HG02571 (cell line): Measurements from ENCODE around the gene SDC4.

ENCODE experiments used
- ATAC-seq: cut with Tn5 transposase; IDR thresholded peaks from one replicate; pipeline ENCODE4 v1.9.1; 2021; ENCODE audit warnings: mild to moderate bottlenecking, moderate library complexity; ENCODE audit not compliant: unreplicated experiment

Gene SDC4

DNA sequence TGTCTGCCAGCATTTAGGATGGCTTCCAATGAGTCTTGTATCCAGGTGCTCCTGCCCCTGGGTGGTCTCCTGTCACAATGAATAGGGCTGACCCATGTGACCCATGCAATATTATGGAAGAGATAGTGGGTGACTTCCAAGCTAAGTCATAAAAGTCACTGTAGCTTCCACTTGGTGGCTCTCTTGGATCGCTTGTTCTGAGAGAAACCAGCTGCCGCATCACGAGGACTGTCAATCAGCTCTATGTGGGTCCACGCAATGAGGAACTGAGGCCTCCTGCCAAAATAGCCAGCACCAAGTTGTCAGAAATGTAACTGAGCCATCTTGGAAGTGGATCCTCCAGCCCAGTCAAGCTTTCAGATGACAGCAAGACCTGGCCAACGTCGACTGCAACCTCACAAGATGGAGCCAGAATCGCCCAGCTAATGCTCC lies 25.3 kb downstream of the SDC4 start:
- ATAC-seq = no peak

DNA sequence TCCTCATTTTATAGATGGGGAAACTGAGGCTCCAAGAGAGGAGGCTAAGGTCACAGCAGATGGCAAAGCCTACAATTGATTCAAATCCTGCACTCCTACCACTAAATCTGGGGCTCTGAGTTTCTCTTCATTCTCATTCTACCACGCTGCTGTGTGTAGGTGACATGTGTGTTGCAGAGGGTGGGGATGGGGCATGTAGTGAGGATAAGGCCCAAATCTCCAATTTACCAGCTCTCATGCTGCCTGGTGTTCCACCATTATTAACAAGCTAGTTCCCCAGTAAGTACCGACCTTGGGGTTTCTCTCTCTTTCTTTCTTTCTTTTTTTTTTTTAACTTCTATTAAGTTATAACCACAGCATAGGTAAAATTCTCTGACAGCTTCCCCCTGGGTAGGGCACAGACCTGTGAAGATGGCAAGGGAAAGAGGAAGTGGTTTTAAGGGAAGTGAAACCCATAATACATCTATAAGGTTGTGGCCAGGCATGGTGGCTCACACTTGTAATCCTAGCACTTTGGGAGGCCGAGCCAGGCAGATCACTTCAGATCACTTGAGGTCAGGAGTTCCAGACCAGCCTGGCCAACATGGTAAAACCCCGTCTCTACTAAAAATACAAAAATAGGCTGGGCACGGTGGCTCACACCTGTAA lies 27.2 kb downstream of the SDC4 start:
- no peak for ATAC-seq

DNA sequence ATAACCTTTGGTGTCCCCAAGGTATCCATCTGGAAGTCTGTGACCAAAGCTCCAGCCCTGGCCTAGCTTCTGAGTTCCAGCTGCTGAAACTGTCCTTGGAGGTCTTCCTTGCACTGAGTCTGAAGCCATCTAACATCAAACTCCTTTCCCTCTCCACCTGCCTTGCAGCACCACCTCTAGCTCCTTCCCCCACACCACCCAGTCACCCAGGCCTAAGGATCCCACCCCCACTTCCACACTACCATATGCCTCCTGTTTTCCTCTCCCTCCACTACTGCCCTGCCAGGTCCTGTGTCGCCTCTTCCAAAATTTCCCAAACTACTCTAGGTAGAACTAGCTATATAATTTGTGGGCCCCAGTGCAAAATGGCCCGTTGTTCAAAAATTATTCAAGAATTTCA lies 29.3 kb downstream of the SDC4 start:
- ATAC-seq = no peak

- ATAC-seq = no peak
Observed at GRCh38 chr20:45318386-45318939, 29.8 kb downstream of the SDC4 start.

DNA sequence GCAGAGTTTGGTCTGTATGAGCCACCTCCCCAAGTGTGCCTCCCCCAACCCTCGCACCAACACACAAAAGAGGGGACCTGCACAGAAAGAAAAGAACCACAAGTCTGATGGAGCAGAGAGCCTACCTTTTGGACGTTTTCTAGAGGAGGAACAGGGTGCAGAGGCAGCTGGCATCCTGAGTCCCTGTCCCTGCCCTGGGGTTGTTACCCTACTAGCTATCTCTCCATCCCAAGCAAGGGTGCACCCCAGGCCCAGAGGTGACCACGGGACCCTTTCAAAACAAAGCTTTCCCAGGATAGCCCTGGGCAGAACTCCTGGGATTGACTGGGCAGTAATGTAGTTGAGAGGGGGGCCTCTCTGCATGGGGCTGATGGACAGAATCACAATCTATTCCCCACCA lies 30.4 kb downstream of the SDC4 start:
- no peak for ATAC-seq

DNA sequence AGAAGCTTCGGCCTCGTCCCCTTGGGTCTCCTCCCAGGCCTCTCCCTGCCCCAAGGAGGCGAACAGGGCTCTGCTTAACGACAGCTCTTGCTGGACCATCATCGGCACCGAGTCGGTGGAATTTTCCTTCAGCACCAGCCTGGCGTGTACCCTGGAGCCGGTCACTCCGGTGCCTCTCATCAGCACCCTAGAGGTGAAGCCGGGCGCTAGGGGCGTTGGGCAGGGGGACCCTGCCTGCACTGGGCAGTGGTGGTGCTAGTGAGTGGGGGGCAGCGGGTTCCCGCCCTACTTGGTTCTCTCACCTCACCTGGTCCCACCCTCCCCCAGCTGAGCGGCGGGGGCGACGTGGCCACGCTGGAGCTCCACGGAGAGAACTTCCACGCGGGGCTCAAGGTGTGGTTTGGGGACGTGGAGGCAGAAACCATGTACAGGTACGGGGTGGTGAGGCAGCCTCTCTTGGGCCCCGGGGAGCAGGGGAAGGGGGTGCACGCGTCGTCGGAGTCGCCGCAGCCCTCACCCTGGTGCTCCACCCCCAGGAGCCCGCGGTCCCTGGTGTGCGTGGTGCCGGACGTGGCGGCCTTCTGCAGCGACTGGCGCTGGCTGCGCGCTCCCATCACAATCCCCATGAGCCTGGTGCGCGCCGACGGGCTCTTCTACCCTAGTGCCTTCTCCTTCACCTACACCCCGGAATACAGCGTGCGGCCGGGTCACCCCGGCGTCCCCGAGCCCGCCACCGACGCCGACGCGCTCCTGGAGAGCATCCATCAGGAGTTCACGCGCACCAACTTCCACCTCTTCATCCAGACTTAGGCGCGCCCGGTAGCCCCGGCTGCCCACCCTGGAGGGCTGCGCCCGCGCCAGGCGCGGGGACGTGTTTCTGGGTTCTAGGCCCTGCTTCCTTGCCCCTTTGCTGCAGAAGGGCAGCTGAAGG lies 31.8 kb downstream of the SDC4 start:
- ATAC-seq = no peak

DNA sequence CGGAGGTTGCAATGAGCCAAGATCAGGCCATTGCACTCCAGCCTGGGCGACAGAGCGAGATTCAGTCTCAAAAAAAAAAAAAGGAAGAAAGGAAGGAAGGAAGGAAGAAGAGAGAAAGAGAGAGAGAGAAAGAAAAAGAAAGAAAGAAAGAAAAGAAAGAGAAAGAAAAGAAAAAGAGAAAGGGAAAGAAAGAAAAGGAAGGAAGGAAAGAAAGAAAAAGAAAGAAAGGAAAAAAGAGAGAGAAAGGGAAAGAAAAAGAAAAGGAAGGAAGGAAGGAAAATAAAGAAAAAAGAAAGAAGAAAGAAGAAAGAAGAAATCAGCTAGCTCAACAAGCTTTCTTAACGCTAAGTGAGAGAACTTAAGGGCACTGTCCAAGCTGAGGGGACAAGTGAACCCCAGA lies 32.6 kb downstream of the SDC4 start:
- ATAC-seq = no peak

DNA sequence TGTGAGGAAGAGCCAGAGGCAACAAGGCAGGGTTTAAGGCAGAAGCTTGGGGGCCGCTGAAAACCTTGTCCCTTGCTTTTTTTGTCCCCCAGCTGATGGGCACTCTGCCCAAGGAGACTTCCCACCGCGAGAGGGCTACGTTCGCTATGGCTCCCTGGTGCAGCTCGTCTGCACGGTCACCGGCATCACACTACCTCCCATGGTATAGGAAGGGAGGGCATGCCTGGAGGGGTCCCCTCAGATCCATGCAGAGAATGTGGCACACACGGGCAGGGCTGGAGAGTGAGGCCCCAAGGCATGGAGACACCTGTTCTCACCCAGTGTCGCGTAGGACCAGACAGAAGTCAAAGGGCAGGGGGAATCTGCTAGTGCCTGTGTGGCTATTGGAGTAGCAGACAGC lies 34.3 kb downstream of the SDC4 start:
- no peak for ATAC-seq

DNA sequence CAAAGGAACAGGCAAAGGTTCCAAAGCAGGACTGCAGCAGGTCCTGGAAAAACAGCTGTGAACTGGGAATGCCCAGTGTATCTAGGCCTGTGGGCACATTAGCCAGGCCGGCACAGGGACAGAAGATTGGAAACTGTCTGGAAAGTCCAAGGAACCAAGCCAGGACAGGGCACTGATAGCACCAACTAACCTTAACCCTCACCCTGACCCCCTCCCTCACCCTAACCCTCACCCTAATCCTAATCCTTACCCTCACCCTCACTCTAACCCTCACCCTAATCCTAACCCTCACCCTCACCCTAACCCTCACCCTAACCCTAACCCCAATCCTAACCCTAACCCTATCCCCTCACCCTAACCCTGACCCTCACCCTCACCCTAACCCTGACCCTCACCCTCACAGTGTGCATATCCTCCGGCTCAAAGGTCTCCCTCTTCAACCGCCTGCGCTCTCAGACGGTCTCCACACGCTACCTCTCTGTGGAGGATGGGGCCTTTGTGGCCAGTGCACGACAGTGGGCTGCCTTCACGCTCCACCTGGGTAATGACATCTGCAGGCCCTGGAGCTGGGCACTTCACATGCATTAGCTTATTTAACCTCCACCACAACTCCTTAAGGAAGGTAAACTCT lies 35.0 kb downstream of the SDC4 start:
- ATAC-seq = no peak

DNA sequence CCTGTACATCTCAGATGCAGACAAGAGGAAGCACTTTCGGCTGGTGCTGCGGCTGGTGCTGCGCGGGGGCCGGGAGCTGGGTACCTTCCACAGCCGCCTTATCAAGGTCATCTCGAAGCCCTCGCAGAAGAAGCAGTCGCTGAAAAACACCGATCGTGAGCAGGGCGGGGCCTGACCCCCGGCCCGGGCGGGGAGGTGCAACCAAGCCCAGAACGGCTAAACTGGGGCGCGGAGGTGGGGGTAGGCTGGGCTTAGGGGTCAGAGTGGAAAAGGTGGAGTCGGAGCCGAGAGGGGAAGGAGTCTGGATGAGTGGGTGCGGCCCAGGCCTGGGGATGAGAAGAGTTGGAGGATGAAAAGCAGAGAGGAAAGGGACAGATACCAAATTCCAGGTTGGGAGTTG lies 36.0 kb downstream of the SDC4 start:
- ATAC-seq = no peak

GRCh38 chr20:45311589-45312211 lies 36.5 kb downstream of the SDC4 start:
- no peak for ATAC-seq

DNA sequence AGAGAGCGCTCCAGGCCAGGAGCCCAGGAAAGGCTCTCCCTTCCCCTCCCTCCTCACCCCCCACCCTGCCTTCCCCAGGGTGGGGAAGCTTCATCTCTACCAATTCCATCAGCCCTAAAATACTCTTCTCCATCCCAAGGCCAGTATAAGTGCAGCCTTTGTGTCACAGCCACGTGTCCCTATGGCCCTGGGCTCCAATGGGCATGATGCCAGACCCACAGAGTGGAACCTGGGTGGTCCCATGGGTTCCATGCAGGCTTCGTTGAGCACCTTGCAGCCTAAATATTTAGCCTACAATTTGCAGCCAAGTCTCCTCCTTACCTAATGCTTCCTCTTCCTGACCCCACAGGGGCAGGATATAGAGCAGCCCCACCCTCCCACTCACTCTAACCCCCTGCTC lies 39.1 kb downstream of the SDC4 start:
- no peak for ATAC-seq

DNA sequence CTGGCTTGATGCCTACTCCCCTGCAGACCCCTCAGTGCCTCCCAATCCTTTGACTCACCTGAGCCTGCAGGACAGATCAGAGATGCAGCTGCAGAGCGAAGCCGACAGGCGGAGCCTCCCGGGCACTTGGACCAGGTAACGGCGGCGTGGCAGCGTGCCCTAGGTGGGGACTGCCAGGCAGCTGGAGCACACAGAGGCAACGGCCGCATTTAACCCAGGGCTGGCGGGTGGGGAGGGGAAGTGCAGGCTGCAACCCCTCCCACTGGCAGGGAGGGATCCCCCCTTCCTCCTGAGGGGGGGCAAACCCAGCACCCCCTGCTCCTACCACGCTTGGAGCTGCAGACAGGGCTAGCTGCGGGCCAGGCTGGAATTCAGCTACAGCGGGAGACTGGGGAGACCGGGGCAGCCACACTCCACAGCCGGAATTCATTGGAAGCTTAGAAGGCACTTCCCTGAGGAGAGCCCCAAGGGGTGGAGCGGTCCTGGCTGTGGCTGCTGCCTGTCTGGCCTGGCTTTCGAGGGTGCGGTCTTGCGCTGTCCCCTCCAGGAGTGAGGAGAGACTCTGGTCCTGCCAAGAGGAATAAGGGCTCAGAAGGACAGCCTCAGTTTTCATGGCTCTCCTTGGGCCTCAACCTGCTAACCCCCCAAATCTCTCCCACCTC lies 40.0 kb downstream of the SDC4 start, which contains the start of gene MATN4:
MATN4 (minus strand) TSS at position 183 of the 662 bp plus-strand sequence. CDS start 2,717 bp downstream, outside the sequence.
- ATAC-seq = no peak

DNA sequence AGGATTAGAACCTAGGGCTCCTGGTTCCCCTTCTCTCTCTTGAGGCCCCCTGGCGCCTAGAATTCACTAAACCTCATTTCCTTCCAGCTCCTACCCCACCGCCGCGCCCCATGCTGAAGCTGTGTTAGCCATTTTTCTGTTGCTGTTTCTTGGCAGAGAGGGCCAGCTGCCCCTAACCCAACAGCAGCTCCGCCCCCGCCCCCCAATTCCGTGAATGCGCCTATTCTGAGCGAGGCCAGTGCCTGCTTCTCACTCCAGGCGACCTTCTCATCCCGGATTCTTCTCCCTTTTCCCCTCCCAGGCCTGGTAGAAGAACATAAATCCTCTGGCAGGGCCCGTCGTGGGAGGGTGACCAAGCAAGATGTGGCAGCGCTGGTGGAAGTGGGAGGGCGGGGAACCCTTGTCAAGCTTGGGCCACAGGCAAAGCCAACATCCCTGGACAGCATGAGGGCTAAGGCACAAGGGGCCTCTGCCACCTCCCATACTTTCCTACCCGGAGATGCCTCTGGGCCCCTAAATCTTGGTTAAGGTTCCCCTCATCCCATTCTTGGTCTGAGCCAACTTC lies 41.1 kb downstream of the SDC4 start:
- no peak for ATAC-seq

- ATAC-seq = no peak
Observed at GRCh38 chr20:45306431-45306982, 41.7 kb downstream of the SDC4 start, which contains the start of gene RBPJL. TSS of gene RBPJL (plus strand) at chr20:45306840. CDS start at chr20:45306923, 83 bp downstream.

GRCh38 chr20:45305262-45305661 lies 43.0 kb downstream of the SDC4 start:
- ATAC-seq = no peak

GRCh38 chr20:45304464-45304999 lies 43.7 kb downstream of the SDC4 start:
- ATAC-seq = no peak

- no peak for ATAC-seq
Observed at GRCh38 chr20:45303586-45304463, 44.4 kb downstream of the SDC4 start.
